HG02840 (cell line): ENCODE measurements around the gene VASP.
A peak's percentile ranks its signal among the peaks of the same experiment; 100 is the strongest.
"Not testable (repeated sequence)": the region's sequence is repeated elsewhere in the genome, so short reads cannot be mapped to it uniquely, and the experiment has no call there.

Experiments
- ATAC-seq: cut with Tn5 transposase; IDR thresholded peaks from one replicate; pipeline ENCODE4 v1.9.1; 2021; ENCODE audit warnings: mild to moderate bottlenecking, moderate library complexity, moderate number of reproducible peaks; ENCODE audit not compliant: unreplicated experiment, low FRiP score

VASP gene

DNA sequence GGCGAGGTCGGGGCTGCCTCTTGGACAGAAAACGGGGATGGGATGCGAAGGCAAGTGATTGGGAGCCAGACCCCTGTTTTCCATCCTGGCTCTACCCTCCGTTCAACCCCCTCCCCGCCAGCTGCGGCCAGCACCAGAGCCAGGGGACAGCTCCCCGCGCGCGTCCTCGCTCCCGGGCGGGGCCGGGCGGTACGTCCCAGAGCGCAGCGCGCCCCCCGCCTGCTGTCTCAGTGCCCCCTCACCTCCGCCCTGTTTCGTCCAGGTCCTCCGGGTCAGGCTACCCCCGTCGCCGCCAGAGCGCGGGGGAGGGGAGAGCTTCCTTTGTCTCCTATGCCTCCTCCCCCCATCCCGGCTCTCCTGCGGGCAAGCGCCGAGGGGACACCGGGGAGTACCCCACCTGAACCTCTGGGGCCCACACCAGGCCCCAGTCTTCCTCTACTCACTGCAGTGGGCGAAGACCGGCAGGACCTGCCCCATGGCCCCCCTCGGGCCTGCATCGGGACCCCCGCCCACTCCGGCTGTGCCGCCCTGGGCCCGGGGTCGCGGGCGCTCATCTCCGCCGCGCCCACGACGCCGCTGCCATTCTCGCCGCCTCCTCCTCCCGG is 10.8 kb upstream of the VASP start:
- ATAC-seq: peak; percentile 10

DNA sequence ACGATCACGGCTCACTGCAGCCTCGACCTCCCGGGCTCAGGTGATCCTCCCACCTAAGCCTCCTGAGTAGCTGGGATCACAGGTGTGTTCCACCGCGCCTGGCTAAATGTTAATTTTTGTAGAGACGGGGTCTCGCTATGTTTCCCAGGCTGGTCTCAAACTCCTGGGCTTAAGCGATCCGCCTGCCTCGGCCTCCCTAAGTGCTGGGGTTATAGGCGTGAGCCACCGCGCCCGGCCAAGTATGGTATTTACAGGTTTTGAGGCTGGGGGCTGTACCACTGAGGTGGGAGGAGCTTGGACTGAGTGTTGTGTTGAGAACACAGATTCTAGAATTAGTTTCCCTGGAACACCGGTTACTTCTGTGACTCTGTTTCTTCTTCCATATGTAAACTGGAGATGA is 9.5 kb upstream of the VASP start:
- no peak for ATAC-seq

DNA sequence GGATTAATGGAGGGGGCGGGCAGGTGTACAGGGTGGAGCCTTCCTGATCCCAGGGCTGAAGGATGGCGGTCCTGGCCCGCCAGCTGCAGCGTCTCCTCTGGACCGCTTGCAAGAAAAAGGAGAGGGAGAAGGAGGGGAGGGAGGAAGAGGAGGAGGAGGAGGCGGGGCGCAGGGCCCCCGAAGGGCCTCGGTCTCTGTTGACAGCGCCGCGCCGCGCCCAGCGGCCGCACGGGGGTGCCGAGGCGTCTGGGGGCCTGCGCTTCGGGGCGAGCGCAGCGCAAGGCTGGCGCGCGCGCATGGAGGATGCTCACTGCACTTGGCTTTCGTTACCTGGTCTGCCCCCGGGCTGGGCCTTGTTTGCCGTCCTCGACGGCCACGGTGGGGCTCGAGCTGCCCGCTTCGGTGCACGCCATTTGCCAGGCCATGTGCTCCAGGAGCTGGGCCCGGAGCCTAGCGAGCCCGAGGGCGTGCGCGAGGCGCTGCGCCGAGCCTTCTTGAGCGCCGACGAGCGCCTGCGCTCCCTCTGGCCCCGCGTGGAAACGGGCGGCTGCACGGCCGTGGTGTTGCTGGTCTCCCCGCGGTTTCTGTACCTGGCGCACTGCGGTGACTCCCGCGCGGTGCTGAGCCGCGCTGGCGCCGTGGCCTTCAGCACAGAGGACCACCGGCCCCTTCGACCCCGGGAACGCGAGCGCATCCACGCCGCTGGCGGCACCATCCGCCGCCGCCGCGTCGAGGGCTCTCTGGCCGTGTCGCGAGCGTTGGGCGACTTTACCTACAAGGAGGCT is 8.7 kb upstream of the VASP start, which contains the start of gene PPM1N:
Gene PPM1N (plus strand): TSS at position 33 of the 785 bp plus-strand sequence. CDS start 30 bp downstream, at position 63.
- ATAC-seq: no peak

DNA sequence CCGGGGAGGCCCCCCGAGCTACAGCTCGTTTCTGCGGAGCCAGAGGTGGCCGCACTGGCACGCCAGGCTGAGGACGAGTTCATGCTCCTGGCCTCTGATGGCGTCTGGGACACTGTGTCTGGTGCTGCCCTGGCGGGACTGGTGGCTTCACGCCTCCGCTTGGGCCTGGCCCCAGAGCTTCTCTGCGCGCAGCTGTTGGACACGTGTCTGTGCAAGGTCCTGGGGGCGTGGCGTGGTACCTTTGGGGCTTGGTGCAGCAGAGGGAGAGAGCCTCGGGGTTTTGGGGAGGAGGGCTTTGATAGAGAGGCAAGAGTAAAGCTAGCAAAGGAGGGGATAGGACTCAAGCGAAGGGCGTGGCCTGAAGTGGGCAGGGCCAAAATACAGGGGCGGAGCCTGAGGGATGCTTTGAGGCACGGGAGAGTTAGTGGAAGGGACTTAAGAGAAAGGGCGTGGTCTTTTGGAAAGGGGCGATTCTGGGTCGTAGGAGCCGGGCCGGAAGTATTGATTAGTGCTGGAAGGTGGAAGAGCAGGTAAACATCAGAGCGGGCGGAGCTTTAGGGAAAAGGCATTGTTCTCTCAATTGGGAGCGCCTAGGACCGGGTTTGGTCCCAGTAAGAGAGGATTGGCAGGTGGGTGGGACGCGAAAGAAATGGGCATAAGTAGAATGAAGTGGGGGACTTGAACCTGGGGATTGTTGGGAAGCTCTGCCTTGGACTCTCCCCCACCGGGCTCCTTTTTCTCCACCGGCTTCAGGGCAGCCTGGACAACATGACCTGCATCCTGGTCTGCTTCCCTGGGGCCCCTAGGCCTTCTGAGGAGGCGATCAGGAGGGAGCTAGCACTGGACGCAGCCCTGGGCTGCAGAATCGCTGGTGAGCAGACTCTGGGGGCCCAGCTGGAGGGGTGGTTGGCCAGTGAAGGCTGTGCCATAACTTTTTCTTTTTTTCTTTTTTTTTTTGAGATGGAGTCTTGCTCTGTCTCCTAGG is 7.8 kb upstream of the VASP start:
- ATAC-seq: no peak

DNA sequence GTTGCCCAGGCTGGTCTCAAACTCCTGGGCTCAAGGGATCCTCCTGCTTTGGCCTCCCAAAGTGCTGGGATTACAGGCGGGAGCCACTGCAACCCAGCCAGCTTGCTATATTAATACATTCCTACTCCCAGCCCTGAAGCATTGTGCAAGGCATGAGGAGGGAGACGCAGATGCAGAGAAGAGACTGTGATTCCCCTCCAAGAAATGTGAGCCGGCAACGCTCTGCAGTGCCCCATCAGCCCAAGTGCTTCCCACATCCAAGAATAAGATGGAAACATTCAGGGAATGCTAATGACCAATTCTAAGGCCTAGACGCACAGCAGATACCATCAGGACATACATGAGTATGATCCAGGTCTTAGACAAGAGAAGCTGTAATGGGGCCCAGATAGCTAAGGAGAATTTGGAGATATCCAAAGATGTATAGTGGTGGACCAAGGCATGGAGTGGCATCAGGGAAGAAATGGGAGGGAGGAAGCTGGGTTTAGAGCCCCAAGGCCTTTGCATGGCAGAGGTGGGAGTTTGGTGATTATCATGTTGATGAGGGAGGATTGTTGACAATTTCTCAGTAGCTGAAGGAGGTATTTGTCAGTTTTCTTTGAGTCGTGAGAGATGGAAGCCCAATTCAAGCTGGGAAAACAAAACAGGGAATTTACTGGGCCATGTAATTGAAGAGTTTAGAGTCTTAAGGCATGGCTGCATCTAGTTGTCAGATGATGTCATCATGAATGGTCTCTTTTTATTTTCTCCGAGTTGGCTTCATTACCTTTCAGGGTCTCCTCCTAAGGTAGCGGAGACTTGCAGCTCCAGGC is 6.2 kb upstream of the VASP start:
- no peak for ATAC-seq

DNA sequence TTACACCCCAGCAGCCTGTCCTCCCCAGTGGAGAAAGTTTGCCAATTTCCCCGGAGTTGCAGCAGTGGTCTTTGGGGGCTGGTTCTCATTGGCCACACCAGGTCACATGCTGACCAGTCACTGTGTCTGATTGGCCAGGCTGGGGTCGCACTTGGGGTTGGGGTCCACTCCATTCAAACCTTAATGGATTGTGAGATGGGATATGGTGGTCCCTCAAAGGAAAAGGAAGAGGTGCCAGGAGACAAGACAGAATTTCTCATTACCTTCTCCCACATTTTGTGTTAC is 5.6 kb upstream of the VASP start:
- ATAC-seq: no peak

DNA sequence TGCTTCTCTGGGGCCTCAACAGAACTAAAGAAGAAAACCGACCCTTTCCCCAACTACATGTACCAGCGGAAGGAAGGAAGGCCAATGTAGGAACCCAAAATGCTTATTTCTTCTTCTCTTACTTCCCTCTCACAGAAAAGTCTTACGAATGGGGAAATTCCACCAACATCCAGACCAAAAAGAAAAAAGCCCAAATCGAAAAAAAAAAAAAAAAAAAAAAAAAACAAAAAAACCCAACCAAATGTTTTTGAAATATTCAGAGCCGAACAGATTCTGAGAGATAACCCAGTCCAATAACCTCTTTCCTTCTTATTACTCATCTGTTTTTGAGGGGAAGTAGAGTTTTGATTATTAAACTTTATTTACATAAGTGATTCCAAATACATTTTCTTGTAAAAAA is 5.2 kb upstream of the VASP start:
- ATAC-seq: no peak

DNA sequence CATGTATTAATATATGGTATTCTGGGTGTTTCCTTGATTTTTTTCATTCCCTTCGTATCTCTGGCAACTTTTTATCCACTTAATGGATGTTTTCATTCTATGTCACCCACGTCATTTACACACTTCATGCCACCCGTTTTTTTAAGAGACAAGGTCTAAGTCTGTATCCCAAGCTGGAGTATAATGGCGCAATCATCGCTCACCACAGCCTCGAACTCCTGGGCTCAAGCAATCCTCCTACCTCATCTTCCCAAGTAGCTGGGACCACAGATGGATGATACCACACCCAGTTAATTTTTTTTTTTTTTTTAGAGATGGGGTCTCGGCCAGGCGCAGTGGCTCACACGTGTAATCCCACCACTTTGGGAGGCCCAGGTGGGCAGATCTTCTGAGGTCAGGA is 3.4 kb upstream of the VASP start:
- no peak for ATAC-seq

DNA sequence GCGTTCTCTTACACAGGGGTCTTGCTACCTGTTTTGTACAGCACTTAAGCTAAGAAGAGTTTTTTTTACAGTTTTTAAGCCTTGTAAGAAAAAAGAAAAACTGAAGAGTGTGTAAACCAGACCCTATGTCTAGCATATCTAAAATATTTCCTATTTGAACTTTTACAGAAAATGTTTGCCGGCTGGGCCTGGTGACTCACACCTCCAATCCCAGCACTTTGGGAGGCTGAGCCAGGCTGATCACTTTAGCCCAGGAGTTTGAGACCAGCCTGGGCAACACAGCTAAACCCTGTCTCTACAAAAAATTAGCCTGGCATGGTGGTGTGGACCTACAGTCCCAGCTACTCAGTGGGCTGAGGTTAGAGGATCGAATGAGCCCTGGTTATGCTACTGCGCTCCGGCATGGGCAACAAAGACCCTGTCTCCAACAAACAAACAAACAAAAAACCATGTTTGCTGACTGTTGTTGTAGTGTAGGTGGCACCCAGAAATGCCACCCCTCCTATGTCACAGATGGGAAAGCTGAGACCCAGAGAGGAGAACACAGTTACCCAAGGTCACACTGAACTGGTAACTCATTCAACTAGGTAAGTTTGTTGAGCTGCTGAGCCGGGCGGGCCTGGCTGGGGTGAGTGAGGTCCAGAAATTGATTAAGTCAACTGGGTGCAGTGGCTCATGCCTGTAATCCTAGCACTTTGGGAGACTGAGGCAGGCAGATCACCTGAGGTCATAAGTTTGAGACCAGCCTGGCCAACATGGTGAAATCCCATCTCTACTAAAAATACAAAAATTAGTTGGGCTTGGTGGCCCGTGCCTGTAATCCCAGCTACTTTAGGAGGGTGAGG is 1.9 kb upstream of the VASP start:
- ATAC-seq: no peak

DNA sequence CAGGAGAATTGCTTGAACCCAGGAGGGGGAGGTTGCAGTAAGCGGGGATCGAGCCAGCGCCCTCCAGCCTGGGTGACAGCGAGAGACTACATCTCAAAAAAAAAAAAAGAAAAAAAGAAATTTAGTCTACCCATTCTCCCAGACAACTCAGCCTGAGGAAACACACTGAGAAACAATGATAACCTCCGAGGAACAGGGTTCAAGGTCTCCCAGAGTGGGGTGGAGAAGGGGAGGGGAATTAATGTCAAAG is 1.4 kb upstream of the VASP start:
- no peak for ATAC-seq

DNA sequence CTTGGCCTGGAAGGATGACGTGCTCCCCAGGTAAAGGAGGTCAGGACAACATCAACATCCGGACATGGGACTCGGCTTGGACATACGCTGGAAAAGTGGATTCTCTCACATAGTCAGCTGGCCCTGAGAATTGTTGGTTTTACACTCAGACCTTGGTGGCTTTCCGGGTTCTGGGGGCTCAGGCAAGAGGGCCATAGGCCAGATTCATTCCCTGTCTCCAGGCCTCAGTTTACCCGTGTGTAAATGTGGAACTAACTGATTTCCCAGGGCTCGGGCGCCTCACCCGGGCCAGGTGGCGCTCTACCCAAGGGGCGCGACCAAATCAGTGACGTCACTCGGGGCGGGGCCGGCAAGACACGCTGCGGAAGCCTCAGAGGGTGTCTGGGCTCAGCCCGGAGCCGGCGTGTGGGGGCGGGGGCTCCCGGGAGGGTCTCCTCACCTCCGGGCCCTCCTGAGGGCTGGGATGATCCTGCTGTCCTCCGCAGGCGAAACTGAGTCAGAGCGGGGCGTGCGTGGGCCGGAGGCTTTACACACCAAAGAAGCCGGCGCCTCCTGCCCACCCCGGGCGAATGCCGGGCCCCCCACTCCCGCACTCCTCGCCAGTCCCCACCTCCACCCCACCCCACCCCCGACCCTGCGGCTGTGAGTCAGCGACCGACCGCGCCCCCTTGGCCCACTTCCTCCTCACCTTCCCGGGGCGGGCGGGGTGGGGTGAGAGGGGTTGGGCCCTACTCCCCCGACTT is 862 bp upstream of the VASP start:
- ATAC-seq: peak; percentile 54

DNA sequence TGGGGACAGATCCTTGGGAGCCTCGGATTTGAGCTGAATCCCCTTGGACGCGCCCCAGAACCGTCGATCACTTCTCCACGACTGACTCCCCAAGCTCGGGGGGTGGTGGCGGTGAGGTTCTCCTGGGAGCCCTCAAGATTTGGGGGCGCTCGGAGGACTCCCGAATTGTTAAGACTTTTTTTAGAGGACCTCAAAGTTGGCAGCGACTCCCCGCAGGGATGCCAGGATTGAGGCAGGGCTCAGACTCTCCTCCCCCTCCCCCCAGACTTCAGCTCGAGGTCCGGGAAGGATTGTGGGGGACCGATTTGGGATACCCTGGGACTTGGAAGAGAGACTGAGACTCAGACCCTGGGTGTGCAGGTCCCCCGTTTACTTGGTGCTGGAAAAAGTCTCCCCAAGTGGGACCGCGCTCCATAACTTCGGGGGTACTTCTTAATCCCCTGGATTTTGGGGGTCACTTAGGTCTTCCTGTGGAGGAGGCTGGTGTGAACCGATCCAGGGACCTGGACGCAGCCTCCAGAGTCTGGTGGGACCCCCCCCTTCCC is 665 bp downstream of the VASP start:
- ATAC-seq: no peak

DNA sequence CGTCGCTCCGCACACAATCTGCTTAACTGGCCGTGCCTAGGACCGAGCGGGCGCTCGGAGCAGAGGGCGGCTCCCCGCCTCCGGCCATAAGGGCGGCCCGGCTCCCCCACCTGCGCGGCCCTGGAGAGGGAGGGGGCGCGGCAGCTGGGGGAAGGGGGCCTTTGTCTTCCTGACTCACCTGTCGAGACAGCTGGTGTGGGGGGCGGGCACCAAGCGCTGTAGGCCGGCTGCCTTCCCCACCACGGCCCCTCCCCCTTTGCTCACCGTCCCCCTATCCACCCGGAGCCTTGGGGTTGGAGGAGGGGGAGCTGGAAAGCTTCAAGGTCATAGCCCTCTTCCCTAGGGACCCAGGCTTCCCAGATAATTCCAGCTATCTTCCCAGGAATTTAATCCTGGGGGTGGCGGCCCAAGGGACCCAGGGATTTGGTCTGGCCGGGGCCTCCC is 1.2 kb downstream of the VASP start:
- no peak for ATAC-seq

DNA sequence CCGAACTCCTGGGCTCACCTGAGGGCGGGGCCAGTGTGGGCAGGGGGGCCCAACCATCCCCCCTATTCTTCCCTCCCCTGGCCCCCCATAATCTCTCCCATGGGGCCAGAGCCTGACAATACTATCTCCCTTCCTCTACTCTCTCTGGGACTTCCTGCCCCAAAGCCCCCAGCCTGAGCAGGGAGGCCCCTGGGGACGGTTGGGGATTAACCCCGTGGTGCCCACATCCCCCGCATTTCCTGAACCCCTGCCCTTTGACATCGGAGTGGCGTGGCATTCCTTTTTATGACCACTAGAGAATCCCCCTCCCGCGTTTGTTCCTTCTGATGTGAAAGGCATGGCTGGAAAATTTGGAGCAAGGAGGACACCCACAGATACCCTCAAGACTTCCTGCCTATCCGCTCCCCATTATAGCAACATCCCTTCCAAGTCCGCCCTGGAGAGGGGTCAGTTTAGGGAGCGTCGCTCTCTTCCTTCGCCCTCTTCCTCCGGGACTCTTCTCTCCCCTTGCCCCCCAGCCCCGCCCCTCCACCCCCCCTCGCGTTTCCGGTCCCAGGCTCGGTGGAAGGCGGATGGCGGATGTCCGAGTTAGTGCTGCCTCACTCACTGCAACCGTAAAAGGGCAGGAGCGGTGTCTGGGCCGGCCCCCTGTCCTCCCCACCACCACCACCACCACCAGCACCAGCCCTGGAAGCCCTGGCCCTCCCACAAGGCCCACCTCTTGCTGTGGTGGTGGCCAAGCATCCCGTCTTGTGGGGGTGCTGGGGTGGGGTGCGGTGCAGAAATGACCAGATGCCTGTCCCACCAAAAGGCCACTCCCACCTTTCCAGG is 1.8 kb downstream of the VASP start:
- no peak for ATAC-seq

DNA sequence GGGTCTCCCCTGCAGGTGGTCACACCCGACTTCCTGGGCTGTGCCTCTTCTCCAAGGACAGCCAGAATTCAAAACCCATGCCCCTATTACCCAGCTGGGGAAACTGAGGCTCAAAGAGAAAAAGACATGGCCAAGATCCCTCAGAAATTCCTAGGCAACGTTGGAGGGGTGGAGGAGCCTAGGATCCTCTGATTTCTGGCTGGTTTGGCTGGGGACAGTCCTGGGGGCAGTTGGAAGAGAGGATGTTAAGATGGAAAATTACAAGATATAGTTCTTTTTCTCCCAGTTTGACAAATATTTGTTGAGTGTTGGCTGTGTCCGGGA is 2.4 kb downstream of the VASP start:
- no peak for ATAC-seq

DNA sequence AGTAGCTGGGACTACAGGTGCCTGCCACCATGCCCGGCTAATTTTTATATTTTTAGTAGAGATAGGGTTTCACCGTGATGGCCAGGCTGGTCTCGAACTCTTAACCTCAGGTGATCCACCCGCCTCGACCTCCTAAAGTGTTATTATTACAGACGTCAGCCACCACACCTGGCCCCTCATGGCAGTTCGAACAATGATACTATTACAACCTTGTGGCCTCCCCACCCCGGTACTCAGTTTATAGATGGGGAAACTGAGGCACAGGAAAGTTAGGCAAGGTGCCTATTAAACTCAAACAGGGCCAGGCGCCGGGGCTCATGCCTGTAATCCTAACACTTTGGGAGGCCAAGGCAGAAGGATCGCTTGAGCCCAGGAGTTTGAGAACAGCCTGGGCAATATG is 3.1 kb downstream of the VASP start:
- ATAC-seq: not testable (repeated sequence)

DNA sequence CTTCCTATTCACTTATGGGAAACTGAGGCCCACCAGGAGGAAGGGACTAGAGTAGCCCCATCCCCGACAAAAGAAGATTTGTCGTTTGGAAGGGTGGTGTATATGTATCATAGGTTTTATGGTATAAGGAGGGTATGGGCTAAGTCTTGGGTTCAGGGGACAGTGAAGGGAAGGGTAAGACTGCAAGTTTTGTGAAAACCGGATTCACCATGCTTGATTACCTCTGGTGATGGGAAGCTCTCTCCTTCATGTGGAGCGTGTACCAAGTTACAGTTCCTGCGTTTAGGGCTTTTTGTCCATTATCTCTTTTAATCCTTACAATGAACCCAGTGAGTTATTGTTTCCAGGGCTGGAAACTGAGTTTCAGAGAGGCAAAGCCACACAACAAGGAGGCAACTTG is 3.8 kb downstream of the VASP start:
- ATAC-seq: no peak

DNA sequence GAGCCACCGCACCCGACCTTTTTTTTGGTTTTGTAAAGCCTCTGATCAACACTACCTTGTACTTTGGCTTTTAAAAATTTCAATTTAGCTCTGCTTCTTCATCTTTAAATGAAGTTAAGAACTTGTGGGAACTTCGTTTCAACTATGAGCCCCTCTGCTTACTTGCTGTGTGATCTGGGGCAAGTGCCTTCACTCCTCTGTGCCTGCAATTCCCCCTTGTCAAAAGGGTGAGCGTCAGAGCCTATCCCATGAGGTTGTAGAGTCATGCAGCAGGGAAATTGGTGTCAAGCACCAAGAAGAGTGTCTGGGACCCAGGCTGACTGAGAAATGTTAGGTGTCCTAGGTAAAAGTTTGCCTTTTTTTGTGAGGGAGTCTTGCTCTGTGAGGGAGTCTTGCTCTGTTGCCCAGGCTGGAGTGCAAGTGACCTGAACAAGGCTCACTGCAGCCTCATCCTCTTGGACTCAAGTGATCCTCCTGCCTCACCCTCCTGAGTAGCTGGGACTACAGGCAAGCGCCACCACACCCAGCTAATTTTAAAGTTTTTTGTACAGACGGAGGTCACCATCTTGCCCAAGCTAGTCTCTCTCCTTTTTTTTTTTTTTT is 5.7 kb downstream of the VASP start:
- no peak for ATAC-seq
